HepG2 (cell line): Measurements from ENCODE around the gene FBXL12. TPM values are rescaled to one million over a fixed set of nuclear protein-coding genes. Genes with fewer than 3 reads are reported as not detected.
A peak's percentile ranks its signal among the peaks of the same experiment; 100 is the strongest.

Experiments used
- CBX1 ChIP-seq: IDR thresholded peaks from one replicate; pipeline ENCODE4 v1.6.1; 2016; ENCODE audit warnings: antibody characterized with exemption, low read depth
- CENPX ChIP-seq: sonication (generic); formaldehyde crosslinking; IDR thresholded peaks from 2 replicates; pipeline ENCODE4 v1.9.0; 2021; ENCODE audit warnings: mild to moderate bottlenecking, missing genetic modification reagents, moderate library complexity
- CHD2 ChIP-seq: IDR thresholded peaks from 2 replicates; pipeline ENCODE4 v1.6.1; 2011; ENCODE audit warnings: low read depth, low read length, improper control_type of control experiment
- EHMT2 ChIP-seq: fragments of 200-600 bp; sonication (generic); IDR thresholded peaks from 2 replicates; pipeline ENCODE4 v1.7.0; 2017; ENCODE audit warnings: antibody characterized with exemption, low read depth, low read length, borderline replicate concordance
- GATA4 ChIP-seq: sonication (generic); IDR thresholded peaks from 2 replicates; pipeline ENCODE4 v1.6.1; 2016; ENCODE audit warnings: antibody characterized with exemption, low read depth, borderline replicate concordance
- GLI4 ChIP-seq: sonication (generic); formaldehyde crosslinking; IDR thresholded peaks from 2 replicates; pipeline ENCODE4 v1.5.1; 2020; ENCODE audit warnings: missing genetic modification reagents, mild to moderate bottlenecking, moderate library complexity, borderline replicate concordance
- HHEX ChIP-seq: IDR thresholded peaks from 2 replicates; pipeline ENCODE4 v1.6.1; 2016; ENCODE audit warnings: control low read depth
- KDM1A ChIP-seq: IDR thresholded peaks from 2 replicates; pipeline ENCODE4 v1.6.1; 2016; ENCODE audit warnings: missing compliant biosample characterization
- KDM6A ChIP-seq: IDR thresholded peaks from 2 replicates; pipeline ENCODE4 v1.6.1; 2016; ENCODE audit warnings: low read depth
- MEF2D ChIP-seq: sonication (generic); formaldehyde crosslinking; IDR thresholded peaks from 2 replicates; pipeline ENCODE4 v1.5.1; 2020; ENCODE audit warnings: mild to moderate bottlenecking, missing genetic modification reagents
- NCOR1 ChIP-seq: fragments of 200-600 bp; sonication (generic); IDR thresholded peaks from 2 replicates; pipeline ENCODE4 v1.7.0; 2017; ENCODE audit warnings: antibody characterized with exemption, low read length, borderline replicate concordance
- NFE2L1 ChIP-seq: sonication (generic); formaldehyde crosslinking; IDR thresholded peaks from 2 replicates; pipeline ENCODE4 v1.4.0; 2020; ENCODE audit warnings: missing genetic modification reagents, mild to moderate bottlenecking, borderline replicate concordance
- PAWR ChIP-seq: sonication (generic); formaldehyde crosslinking; IDR thresholded peaks from 2 replicates; pipeline ENCODE4 v1.4.0; 2020; ENCODE audit warnings: missing genetic modification reagents, mild to moderate bottlenecking, borderline replicate concordance
- ZBTB20 ChIP-seq: sonication (generic); formaldehyde crosslinking; IDR thresholded peaks from 2 replicates; pipeline ENCODE4 v1.8.1; 2023; ENCODE audit warnings: missing genetic modification reagents, low read depth, mild to moderate bottlenecking, borderline replicate concordance
- ZNF274 ChIP-seq: sonication (generic); formaldehyde crosslinking; IDR thresholded peaks from 2 replicates; pipeline ENCODE4 v1.5.1; 2020; ENCODE audit warnings: mild to moderate bottlenecking, missing genetic modification reagents
- ZNF383 ChIP-seq: sonication (generic); formaldehyde crosslinking; IDR thresholded peaks from 2 replicates; pipeline ENCODE4 v1.4.0; 2020; ENCODE audit warnings: missing genetic modification reagents, mild to moderate bottlenecking, borderline replicate concordance
- ZNF615 ChIP-seq: sonication (generic); formaldehyde crosslinking; IDR thresholded peaks from 2 replicates; pipeline ENCODE4 v1.5.0; 2020; ENCODE audit warnings: mild to moderate bottlenecking, missing genetic modification reagents, borderline replicate concordance
- ZNF616 ChIP-seq: sonication (generic); formaldehyde crosslinking; IDR thresholded peaks from 2 replicates; pipeline ENCODE4 v1.5.0; 2020; ENCODE audit warnings: low read depth, mild to moderate bottlenecking, missing genetic modification reagents
- ZNF652 ChIP-seq: IDR thresholded peaks from 2 replicates; pipeline ENCODE4 v1.6.1; 2016; ENCODE audit warnings: low read depth, borderline replicate concordance
- ZNF773 ChIP-seq: sonication (generic); formaldehyde crosslinking; IDR thresholded peaks from 2 replicates; pipeline ENCODE4 v1.4.0; 2020; ENCODE audit warnings: missing genetic modification reagents, borderline replicate concordance
- polyA plus RNA-seq, 8 experiments: library from polyadenylated mRNA; depleted of rRNA in 3 of 8; stranded (reverse) in 7 of 8; unstranded in 1 of 8; fragments of >200 nt; fragmentation: Illumina TruSeq in 4 of 8; extraction: Trizol in 4 of 8; gene quantifications; 2 replicates each; pipeline versions ENCODE4 v1.2.1 to v1.2.3, GENCODE V29; 2011 to 2016; ENCODE audit warnings: low read depth in 4 of 8, missing spikeins in 1 of 8, mixed read lengths in 1 of 8; ENCODE audit not compliant: insufficient read depth in 1 of 8
- total RNA-seq, 5 experiments: library from RNA; depleted of rRNA; stranded (reverse); fragments of >200 nt; fragmentation: Illumina TruSeq; extraction: Trizol; gene quantifications; 2 replicates each; pipeline ENCODE4 v1.2.3, GENCODE V29; 2016; ENCODE audit warnings: low read depth in 1 of 5
- TF ChIP-seq, protein P1 (sequence below): sonication (generic); formaldehyde crosslinking; conservative IDR thresholded peaks from 2 replicates; pipeline ENCODE4 v1.8.0; 2022; ENCODE audit warnings: low read depth, missing genetic modification reagents
- TF ChIP-seq, protein P2 (sequence below): sonication (generic); formaldehyde crosslinking; IDR thresholded peaks from 2 replicates; pipeline ENCODE4 v1.4.0; 2020; ENCODE audit warnings: missing genetic modification reagents
- TF ChIP-seq, protein P3 (sequence below): sonication (generic); formaldehyde crosslinking; IDR thresholded peaks from 2 replicates; pipeline ENCODE4 v1.4.0; 2020; ENCODE audit warnings: missing genetic modification reagents, borderline replicate concordance

FBXL12 gene
- total and polyA plus RNA-seq, 2 of the 13 experiments (the other 11 are each of a cell fraction or from before 2014, with no cell fraction given), result 20.4 to 23.1 TPM

DNA sequence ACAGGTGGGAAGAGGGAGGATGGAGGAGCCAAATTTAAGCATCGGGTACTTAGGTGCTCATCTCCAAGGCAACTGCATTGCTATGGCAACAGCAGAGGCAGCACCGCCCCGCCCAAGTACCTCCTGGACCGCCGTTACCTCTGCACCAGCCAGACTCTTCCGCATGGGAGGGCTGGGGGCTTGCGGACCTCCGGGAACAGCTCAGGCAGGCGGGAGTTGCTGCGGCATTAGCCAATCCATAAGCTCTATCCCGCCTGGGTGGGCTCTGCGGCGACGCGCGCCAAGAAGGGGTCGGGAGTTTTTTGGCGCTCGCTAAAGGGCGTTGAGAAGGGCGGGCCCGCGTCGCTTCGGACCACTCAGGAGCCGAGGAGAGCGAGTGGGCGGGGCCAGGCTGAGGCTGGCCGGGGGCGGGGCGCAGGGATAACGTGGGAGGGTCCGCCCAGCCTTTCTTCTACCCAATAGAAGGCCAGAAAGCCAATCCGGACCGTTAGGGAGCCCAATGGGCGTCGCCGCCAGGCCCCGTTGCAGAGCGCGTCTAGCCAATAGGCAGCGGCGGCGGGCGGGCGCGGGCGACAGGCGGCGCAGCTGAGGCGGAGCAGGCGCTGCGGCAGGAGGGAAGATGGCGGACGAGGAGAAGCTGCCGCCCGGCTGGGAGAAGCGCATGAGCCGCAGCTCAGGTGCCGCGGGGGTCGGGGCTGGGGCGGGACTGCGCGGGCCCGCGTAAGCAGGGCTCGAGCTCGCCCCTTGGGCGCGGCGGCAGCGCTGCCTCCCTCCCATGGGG, 16.0 kb upstream of the FBXL12 start, which contains the start of gene PIN1 (continued):
- TF ChIP-seq, protein P1, sequence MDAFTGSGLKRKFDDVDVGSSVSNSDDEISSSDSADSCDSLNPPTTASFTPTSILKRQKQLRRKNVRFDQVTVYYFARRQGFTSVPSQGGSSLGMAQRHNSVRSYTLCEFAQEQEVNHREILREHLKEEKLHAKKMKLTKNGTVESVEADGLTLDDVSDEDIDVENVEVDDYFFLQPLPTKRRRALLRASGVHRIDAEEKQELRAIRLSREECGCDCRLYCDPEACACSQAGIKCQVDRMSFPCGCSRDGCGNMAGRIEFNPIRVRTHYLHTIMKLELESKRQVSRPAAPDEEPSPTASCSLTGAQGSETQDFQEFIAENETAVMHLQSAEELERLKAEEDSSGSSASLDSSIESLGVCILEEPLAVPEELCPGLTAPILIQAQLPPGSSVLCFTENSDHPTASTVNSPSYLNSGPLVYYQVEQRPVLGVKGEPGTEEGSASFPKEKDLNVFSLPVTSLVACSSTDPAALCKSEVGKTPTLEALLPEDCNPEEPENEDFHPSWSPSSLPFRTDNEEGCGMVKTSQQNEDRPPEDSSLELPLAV (CRISPR knock-in tag), result no peak
- TF ChIP-seq PAWR, result no peak
- 0 out of 2 replicates have a peak, but pooled peaks have one; percentile 32 for TF ChIP-seq CHD2
- TF ChIP-seq ZNF383 (CRISPR knock-in tag), result 0 out of 2 replicates have a peak, but pooled peaks have one; percentile 63
- no peak for TF ChIP-seq CENPX
- TF ChIP-seq ZBTB20 (CRISPR knock-in tag), result no peak
- TF ChIP-seq KDM6A, result no peak
- no peak for TF ChIP-seq ZNF773 (CRISPR knock-in tag)
- TF ChIP-seq EHMT2, result no peak
- TF ChIP-seq NFE2L1 (CRISPR knock-in tag), result no peak
- TF ChIP-seq GLI4 (CRISPR knock-in tag), result 0 out of 2 replicates have a peak, but pooled peaks have one; percentile 40
- no peak for TF ChIP-seq NCOR1
- no peak for TF ChIP-seq ZNF652 (CRISPR knock-in tag)
- TF ChIP-seq, protein P2, sequence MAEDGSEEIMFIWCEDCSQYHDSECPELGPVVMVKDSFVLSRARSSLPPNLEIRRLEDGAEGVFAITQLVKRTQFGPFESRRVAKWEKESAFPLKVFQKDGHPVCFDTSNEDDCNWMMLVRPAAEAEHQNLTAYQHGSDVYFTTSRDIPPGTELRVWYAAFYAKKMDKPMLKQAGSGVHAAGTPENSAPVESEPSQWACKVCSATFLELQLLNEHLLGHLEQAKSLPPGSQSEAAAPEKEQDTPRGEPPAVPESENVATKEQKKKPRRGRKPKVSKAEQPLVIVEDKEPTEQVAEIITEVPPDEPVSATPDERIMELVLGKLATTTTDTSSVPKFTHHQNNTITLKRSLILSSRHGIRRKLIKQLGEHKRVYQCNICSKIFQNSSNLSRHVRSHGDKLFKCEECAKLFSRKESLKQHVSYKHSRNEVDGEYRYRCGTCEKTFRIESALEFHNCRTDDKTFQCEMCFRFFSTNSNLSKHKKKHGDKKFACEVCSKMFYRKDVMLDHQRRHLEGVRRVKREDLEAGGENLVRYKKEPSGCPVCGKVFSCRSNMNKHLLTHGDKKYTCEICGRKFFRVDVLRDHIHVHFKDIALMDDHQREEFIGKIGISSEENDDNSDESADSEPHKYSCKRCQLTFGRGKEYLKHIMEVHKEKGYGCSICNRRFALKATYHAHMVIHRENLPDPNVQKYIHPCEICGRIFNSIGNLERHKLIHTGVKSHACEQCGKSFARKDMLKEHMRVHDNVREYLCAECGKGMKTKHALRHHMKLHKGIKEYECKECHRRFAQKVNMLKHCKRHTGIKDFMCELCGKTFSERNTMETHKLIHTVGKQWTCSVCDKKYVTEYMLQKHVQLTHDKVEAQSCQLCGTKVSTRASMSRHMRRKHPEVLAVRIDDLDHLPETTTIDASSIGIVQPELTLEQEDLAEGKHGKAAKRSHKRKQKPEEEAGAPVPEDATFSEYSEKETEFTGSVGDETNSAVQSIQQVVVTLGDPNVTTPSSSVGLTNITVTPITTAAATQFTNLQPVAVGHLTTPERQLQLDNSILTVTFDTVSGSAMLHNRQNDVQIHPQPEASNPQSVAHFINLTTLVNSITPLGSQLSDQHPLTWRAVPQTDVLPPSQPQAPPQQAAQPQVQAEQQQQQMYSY (CRISPR knock-in tag), result no peak
- TF ChIP-seq GATA4, result no peak
- no peak for TF ChIP-seq CBX1
- TF ChIP-seq ZNF274 (CRISPR knock-in tag), result 0 out of 2 replicates have a peak, but pooled peaks have one; percentile 34
- no peak for TF ChIP-seq ZNF615 (CRISPR knock-in tag)
- TF ChIP-seq HHEX (CRISPR knock-in tag), result no peak
- TF ChIP-seq, protein P3, sequence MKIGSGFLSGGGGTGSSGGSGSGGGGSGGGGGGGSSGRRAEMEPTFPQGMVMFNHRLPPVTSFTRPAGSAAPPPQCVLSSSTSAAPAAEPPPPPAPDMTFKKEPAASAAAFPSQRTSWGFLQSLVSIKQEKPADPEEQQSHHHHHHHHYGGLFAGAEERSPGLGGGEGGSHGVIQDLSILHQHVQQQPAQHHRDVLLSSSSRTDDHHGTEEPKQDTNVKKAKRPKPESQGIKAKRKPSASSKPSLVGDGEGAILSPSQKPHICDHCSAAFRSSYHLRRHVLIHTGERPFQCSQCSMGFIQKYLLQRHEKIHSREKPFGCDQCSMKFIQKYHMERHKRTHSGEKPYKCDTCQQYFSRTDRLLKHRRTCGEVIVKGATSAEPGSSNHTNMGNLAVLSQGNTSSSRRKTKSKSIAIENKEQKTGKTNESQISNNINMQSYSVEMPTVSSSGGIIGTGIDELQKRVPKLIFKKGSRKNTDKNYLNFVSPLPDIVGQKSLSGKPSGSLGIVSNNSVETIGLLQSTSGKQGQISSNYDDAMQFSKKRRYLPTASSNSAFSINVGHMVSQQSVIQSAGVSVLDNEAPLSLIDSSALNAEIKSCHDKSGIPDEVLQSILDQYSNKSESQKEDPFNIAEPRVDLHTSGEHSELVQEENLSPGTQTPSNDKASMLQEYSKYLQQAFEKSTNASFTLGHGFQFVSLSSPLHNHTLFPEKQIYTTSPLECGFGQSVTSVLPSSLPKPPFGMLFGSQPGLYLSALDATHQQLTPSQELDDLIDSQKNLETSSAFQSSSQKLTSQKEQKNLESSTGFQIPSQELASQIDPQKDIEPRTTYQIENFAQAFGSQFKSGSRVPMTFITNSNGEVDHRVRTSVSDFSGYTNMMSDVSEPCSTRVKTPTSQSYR (CRISPR knock-in tag), result no peak
- no peak for TF ChIP-seq ZNF616 (CRISPR knock-in tag)
- TF ChIP-seq MEF2D (CRISPR knock-in tag), result peak; percentile 45; the same call in 1 of the 2 replicates
- no peak for TF ChIP-seq KDM1A (CRISPR knock-in tag)
